ENCODE results near the gene LPCAT2. TPM values are rescaled to one million over a fixed set of nuclear protein-coding genes. Genes with fewer than 3 reads are reported as not detected.

The LPCAT2 gene
- total RNA-seq, 2 donors from 2014 or later, result 0.37 to 1.2 TPM

GRCh38 chr16:55529018-55529417 lies 20.1 kb downstream of the LPCAT2 start:
- Mint-ChIP-seq H3K4me3 (no peak overlapping the region), H3K27me3 (peaks cover 17% of the 10 kb centered on the region), H3K27ac (no peak overlapping the region), H3K36me3 (ENCODE audit: low read depth) (no peaks in the 10 kb centered on the region), H3K4me1 (no peaks in the 10 kb centered on the region)
- DNase-seq, result no peak
- ATAC-seq, result no peak
- H3K9me3 ChIP-seq (ENCODE audit: control insufficient read depth, low read length, poor library complexity, severe bottlenecking), result no peaks in the 10 kb centered on the region

- H3K27me3 Mint-ChIP-seq, result peaks cover 17% of the 10 kb centered on the region
- no peaks in the 10 kb centered on the region for H3K4me1 Mint-ChIP-seq
- no peak for ATAC-seq
- DNase-seq, result no peak
- H3K36me3 Mint-ChIP-seq (ENCODE audit: low read depth), result no peaks in the 10 kb centered on the region
- H3K9me3 ChIP-seq (ENCODE audit: control insufficient read depth, low read length, poor library complexity, severe bottlenecking), result no peaks in the 10 kb centered on the region
- no peak overlapping the region for H3K4me3 Mint-ChIP-seq
- H3K27ac Mint-ChIP-seq, result no peak overlapping the region
These were observed 21.5 kb downstream of the LPCAT2 start for GRCh38 chr16:55530316-55530856.

- H3K4me1 Mint-ChIP-seq, result no peaks in the 10 kb centered on the region
- no peaks in the 10 kb centered on the region for H3K9me3 ChIP-seq (ENCODE audit: control insufficient read depth, low read length, poor library complexity, severe bottlenecking)
- H3K4me3 Mint-ChIP-seq, result no peak overlapping the region
- no peak for ATAC-seq
- H3K27me3 Mint-ChIP-seq, result peaks cover 17% of the 10 kb centered on the region
- no peaks in the 10 kb centered on the region for H3K36me3 Mint-ChIP-seq (ENCODE audit: low read depth)
- DNase-seq, result no peak
- no peak overlapping the region for H3K27ac Mint-ChIP-seq
These were observed 23.4 kb downstream of the LPCAT2 start for GRCh38 chr16:55532227-55532626.

- Mint-ChIP-seq H3K36me3 (ENCODE audit: low read depth) (no peaks in the 10 kb centered on the region), H3K27ac (no peak overlapping the region), H3K27me3 (peaks cover 6% of the 10 kb centered on the region), H3K4me1 (no peaks in the 10 kb centered on the region), H3K4me3 (no peak overlapping the region)
- DNase-seq (no peak), ATAC-seq (no peak)
- no peaks in the 10 kb centered on the region for H3K9me3 ChIP-seq (ENCODE audit: control insufficient read depth, low read length, poor library complexity, severe bottlenecking)
These were observed 25.9 kb downstream of the LPCAT2 start for GRCh38 chr16:55534756-55535155.

GRCh38 chr16:55539049-55539448 lies 30.2 kb downstream of the LPCAT2 start:
- H3K4me1 Mint-ChIP-seq, result no peaks in the 10 kb centered on the region
- ATAC-seq, result no peak
- no peak overlapping the region for H3K4me3 Mint-ChIP-seq
- H3K27ac Mint-ChIP-seq, result no peak overlapping the region
- no peaks in the 10 kb centered on the region for H3K9me3 ChIP-seq (ENCODE audit: control insufficient read depth, low read length, poor library complexity, severe bottlenecking)
- no peaks in the 10 kb centered on the region for H3K36me3 Mint-ChIP-seq (ENCODE audit: low read depth)
- no peaks in the 10 kb centered on the region for H3K27me3 Mint-ChIP-seq
- no peak for DNase-seq

GRCh38 chr16:55539488-55539887 lies 30.6 kb downstream of the LPCAT2 start:
- no peak for DNase-seq
- no peak for ATAC-seq
- H3K27ac Mint-ChIP-seq, result no peak overlapping the region
- no peaks in the 10 kb centered on the region for H3K27me3 Mint-ChIP-seq
- no peaks in the 10 kb centered on the region for H3K4me1 Mint-ChIP-seq
- no peaks in the 10 kb centered on the region for H3K36me3 Mint-ChIP-seq (ENCODE audit: low read depth)
- no peak overlapping the region for H3K4me3 Mint-ChIP-seq
- no peaks in the 10 kb centered on the region for H3K9me3 ChIP-seq (ENCODE audit: control insufficient read depth, low read length, poor library complexity, severe bottlenecking)

GRCh38 chr16:55540221-55540620 lies 31.3 kb downstream of the LPCAT2 start:
- H3K4me3 Mint-ChIP-seq, result no peak overlapping the region
- no peaks in the 10 kb centered on the region for H3K27me3 Mint-ChIP-seq
- no peak for ATAC-seq
- no peaks in the 10 kb centered on the region for H3K9me3 ChIP-seq (ENCODE audit: control insufficient read depth, low read length, poor library complexity, severe bottlenecking)
- no peaks in the 10 kb centered on the region for H3K4me1 Mint-ChIP-seq
- no peaks in the 10 kb centered on the region for H3K36me3 Mint-ChIP-seq (ENCODE audit: low read depth)
- H3K27ac Mint-ChIP-seq, result no peak overlapping the region
- no peak for DNase-seq

- ATAC-seq, result no peak
- H3K4me3 Mint-ChIP-seq, result no peak overlapping the region
- H3K9me3 ChIP-seq (ENCODE audit: control insufficient read depth, low read length, poor library complexity, severe bottlenecking), result no peaks in the 10 kb centered on the region
- no peaks in the 10 kb centered on the region for H3K4me1 Mint-ChIP-seq
- H3K27me3 Mint-ChIP-seq, result no peaks in the 10 kb centered on the region
- H3K36me3 Mint-ChIP-seq (ENCODE audit: low read depth), result no peaks in the 10 kb centered on the region
- no peak for DNase-seq
- H3K27ac Mint-ChIP-seq, result no peak overlapping the region
These were observed 33.7 kb downstream of the LPCAT2 start for GRCh38 chr16:55542459-55543082.

GRCh38 chr16:55543472-55543871 lies 34.6 kb downstream of the LPCAT2 start:
- H3K27ac Mint-ChIP-seq, result no peak overlapping the region
- no peaks in the 10 kb centered on the region for H3K9me3 ChIP-seq (ENCODE audit: control insufficient read depth, low read length, poor library complexity, severe bottlenecking)

GRCh38 chr16:55552621-55553020 lies 43.7 kb downstream of the LPCAT2 start:
- Mint-ChIP-seq H3K36me3 (ENCODE audit: low read depth) (no peaks in the 10 kb centered on the region), H3K27ac (no peak overlapping the region), H3K4me1 (no peaks in the 10 kb centered on the region), H3K4me3 (no peak overlapping the region), H3K27me3 (peaks cover 11% of the 10 kb centered on the region)
- H3K9me3 ChIP-seq (ENCODE audit: control insufficient read depth, low read length, poor library complexity, severe bottlenecking), result no peaks in the 10 kb centered on the region
- ATAC-seq, result no peak
- DNase-seq, result no peak

More at GRCh38 chr16:55543472-55543871, 34.6 kb downstream of the LPCAT2 start:
- ATAC-seq (no peak), DNase-seq (no peak)
- H3K36me3 Mint-ChIP-seq (ENCODE audit: low read depth), result no peaks in the 10 kb centered on the region
- no peaks in the 10 kb centered on the region for H3K27me3 Mint-ChIP-seq
- H3K4me1 Mint-ChIP-seq, result no peaks in the 10 kb centered on the region
- no peak overlapping the region for H3K4me3 Mint-ChIP-seq

GRCh38 chr16:55555436-55555835 lies 46.6 kb downstream of the LPCAT2 start:
- H3K4me1 Mint-ChIP-seq, result no peaks in the 10 kb centered on the region
- no peaks in the 10 kb centered on the region for H3K9me3 ChIP-seq (ENCODE audit: control insufficient read depth, low read length, poor library complexity, severe bottlenecking)
- no peak for DNase-seq
- no peak overlapping the region for H3K4me3 Mint-ChIP-seq
- H3K27ac Mint-ChIP-seq, result no peak overlapping the region
- ATAC-seq, result no peak
- no peaks in the 10 kb centered on the region for H3K36me3 Mint-ChIP-seq (ENCODE audit: low read depth)
- peaks cover 22% of the 10 kb centered on the region for H3K27me3 Mint-ChIP-seq

- H3K9me3 ChIP-seq (ENCODE audit: control insufficient read depth, low read length, poor library complexity, severe bottlenecking), result no peaks in the 10 kb centered on the region
- Mint-ChIP-seq H3K27me3 (peaks cover 22% of the 10 kb centered on the region), H3K4me3 (no peak overlapping the region), H3K36me3 (ENCODE audit: low read depth) (no peaks in the 10 kb centered on the region), H3K4me1 (no peaks in the 10 kb centered on the region), H3K27ac (no peak overlapping the region)
- ATAC-seq (no peak), DNase-seq (no peak)
These were observed 48.3 kb downstream of the LPCAT2 start for GRCh38 chr16:55557186-55557585.

- H3K27ac Mint-ChIP-seq, result no peak overlapping the region
- H3K27me3 Mint-ChIP-seq, result peaks cover 32% of the 10 kb centered on the region
- no peaks in the 10 kb centered on the region for H3K36me3 Mint-ChIP-seq (ENCODE audit: low read depth)
- no peak for ATAC-seq
- no peaks in the 10 kb centered on the region for H3K9me3 ChIP-seq (ENCODE audit: control insufficient read depth, low read length, poor library complexity, severe bottlenecking)
- H3K4me1 Mint-ChIP-seq, result no peaks in the 10 kb centered on the region
- no peak overlapping the region for H3K4me3 Mint-ChIP-seq
- DNase-seq, result no peak
These were observed 50.4 kb downstream of the LPCAT2 start for GRCh38 chr16:55559233-55559632.

GRCh38 chr16:55559933-55560516 lies 51.2 kb downstream of the LPCAT2 start:
- Mint-ChIP-seq H3K4me3 (no peak overlapping the region), H3K4me1 (no peaks in the 10 kb centered on the region)
- ATAC-seq, result no peak

More at GRCh38 chr16:55559933-55560516, 51.2 kb downstream of the LPCAT2 start:
- H3K9me3 ChIP-seq (ENCODE audit: control insufficient read depth, low read length, poor library complexity, severe bottlenecking), result no peaks in the 10 kb centered on the region
- no peak overlapping the region for H3K27ac Mint-ChIP-seq
- peaks cover 28% of the 10 kb centered on the region for H3K27me3 Mint-ChIP-seq
- no peak for DNase-seq
- no peaks in the 10 kb centered on the region for H3K36me3 Mint-ChIP-seq (ENCODE audit: low read depth)
